Putamen (tissue), 1 donor: ENCODE measurements around the gene ATOH8.
A peak's percentile ranks its signal among the peaks of the same experiment; 100 is the strongest.

Experiments used
- DNase-seq: peaks from one replicate; pipeline ENCODE4 v3.0.0-alpha.2; 2016; ENCODE audit warnings: low spot score

The ATOH8 gene

DNA sequence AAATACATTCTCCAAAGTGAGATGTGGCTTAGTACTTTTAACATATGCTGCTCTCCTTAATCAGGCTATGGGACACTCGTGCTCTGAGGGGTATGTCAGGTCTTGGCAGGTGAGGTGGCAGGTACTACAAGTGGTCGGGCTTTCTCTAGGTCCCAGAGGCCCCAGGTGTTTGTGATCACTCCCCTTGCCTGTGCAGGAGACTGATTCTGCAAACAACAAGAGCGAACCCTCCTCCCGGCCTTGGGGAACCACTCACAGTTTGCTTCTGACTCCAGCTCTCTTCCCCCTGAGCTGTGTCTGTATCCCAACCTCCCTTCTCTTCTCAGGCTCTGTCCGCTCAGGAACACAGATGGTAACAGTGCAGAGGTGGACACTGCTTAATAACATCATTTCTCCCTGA, 48.1 kb downstream of the ATOH8 start:
- no peak for DNase-seq

GRCh38 chr2:85802354-85803103, 48.7 kb downstream of the ATOH8 start:
- DNase-seq: no peak

DNA sequence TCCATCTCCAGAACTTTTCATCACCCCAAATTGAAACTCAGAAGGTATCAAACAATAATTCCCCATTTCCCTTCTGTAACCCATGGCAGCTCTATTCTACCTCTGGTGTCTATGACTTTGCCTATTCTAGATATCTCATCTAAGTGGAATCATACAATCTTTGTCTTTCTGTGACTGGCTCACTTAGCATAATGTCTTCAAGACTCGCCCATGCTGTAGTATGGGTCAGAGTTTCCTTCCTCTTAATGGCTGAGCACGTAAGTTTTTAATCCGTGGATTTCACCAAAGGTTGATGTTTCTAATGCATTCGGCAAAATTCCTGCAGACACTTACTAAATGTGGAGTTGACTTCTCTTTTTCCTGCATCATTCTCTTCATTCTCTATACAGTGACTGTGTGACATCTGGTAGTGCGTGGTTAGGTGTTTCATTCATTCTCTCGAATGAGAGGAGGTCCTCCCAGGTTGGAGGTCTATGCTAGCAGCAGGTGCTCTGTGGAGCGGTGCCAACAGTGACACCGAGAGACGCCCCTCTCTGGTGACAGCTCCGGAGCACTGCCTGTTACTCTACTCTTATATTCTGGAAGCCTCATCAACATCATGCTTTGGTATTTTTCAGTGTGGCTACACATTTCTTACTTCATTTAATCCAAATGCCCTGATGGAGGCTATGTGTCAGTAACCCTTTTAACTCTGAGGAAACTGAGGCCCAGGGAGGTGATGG, 50.1 kb downstream of the ATOH8 start:
- no peak for DNase-seq

- no peak for DNase-seq
Observed at GRCh38 chr2:85804583-85804982, 50.8 kb downstream of the ATOH8 start.

DNA sequence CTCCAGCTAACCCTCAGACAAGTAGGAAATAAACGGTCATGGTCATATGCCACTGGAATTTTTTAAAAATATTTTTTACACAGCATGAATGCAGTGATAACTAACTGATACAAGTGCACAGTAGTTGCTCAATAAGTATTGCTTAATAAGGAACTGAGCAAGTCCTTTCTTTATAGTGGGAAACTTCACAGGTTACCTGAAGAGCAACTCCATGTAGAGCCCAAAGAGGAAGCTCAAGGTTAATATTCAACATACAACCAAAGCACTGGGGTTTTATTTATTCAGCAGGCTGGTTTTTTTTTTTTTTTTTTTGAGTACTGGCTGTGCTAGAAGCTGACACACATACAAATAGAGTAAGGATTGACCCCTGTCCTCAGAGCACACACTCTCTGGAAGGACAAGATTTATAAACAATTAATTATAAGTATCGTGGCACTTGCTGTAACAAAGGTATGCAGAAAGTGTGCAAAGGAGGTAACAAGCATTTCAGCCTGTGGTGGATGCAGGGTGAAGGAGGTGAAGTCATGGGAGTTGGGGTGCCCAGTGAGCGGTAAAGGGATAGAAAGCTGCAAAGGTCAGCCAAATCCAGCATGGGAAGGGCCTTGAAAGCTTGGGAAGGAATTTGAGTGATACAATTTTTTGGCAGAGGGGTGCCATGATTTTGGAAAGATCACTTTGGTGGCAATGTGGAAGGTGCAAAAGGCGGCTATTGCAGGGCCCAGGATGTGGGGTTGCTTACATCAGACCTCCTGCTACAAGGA, 52.7 kb downstream of the ATOH8 start:
- no peak for DNase-seq

GRCh38 chr2:85807756-85808155, 54.0 kb downstream of the ATOH8 start:
- DNase-seq: no peak

GRCh38 chr2:85810371-85811179, 56.8 kb downstream of the ATOH8 start:
- no peak for DNase-seq

DNA sequence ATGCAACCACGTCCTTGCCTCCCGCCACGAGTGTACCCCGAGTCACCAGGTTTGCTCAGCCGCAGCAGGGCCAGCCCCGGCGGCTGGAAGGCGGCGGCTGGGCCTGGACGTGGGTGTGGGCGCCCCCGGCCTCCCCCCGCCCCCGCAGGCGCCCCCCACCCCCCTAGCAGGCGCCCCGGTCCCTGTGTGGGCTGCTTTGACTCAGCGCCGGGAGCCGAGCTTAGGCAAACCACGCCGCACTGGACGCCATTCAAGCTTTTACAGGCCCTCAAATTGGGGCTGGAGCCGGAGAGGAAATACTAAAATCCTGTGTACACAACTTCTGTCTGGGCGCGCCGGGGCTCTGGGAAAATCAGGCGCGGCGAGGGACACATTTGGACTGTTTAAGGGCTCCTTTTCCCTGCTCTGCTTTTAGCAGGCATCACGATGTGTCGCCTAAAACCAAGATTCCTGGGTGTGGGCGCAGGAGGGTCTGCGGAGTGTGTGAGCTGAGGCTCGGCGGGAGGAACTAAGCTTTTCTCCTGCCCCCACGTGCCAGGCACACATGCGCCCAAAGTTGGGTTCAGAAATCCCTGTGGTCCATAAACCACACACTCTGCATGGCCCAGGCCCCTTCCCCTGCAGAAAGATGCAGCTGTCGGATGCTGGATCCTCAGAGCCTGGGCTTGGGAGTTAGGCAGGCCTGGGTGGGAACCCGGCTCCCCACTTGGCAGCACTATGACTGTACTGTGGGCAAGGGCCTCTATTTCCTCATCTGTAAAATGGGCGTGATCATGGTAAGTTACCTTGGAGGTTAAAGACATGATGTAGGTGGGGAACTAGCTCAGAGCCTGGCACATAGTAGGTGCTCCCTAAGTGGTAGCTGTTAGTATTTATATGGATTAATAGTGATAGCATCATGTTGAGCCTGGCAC, 57.6 kb downstream of the ATOH8 start:
- no peak for DNase-seq

GRCh38 chr2:85812094-85812735, 58.4 kb downstream of the ATOH8 start:
- DNase-seq: no peak

- no peak for DNase-seq
Observed at GRCh38 chr2:85813211-85813981, 59.6 kb downstream of the ATOH8 start.

DNA sequence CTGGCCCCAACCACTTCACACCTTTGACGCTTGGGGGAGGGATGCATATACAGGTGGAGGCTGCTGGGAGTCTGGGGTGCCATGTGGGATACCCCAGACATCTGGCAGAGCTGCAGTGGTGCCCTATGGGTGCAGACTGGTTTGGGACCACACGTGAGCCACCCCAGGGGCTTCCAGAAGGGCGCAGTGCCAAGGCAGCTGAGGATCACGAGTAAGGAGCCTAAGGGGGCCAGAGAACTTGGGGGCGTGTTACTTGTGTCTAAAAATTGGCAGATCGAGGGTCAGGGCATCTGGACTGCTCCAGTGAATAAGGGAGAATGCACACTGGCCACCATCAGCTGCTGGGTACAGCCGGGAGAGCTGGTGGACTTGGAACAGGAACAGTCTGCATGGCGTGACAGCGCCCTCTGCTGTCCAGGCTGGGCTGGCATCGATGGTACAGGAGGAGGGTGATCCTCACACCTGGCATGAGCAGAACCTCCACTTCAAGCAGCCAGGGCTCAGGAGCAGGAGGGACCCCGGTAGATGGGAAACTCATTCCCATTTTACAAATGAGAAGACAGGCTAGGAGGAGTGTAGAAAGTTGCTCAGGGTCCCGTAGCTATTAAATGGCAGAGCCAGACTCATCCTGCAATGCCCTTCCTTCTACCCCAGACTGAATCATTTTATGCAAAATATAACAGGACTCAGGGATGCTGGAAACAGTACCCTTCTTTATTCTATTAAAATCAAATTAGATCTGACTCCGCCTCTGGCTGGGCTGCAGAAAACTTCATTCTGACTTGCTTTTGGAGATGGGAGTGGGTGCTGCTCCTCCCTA, 60.4 kb downstream of the ATOH8 start:
- peak; percentile 84 for DNase-seq

DNA sequence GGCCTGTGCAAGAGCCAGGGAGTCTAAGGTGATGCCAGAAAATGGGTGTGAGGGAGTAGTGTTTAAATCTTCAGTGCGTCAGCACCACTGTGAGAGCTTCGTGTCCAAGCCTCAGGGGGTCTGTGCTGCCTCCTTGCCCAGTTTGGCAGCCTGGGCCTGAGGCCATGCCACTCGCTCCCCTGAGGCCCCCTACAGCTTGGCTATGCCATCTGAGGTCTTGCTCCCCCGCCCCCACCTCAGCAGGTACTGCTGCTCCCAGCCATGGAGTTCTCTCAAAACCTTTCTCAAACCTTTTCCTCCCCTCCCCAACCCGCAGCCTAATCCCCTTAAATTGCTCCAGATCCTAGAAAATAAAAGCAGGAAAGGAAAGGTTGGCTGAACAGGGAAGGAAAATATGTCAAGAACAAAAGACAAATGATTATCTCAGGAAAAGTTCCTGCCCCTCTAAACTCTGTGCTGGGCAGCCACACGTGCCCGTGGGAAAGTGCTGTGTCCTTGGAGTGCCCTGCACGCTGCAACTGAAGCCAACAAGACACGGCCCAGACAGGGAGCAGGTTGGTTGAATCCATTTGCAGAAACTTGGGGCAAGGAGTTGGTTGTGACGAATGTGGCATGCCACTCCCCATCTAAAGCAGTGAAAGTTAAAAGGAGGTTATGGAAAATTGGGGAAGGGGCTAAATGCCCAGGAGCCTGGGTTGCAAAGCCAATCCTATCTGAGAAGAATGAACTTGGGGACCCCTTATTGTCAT, 61.2 kb downstream of the ATOH8 start:
- no peak for DNase-seq

DNA sequence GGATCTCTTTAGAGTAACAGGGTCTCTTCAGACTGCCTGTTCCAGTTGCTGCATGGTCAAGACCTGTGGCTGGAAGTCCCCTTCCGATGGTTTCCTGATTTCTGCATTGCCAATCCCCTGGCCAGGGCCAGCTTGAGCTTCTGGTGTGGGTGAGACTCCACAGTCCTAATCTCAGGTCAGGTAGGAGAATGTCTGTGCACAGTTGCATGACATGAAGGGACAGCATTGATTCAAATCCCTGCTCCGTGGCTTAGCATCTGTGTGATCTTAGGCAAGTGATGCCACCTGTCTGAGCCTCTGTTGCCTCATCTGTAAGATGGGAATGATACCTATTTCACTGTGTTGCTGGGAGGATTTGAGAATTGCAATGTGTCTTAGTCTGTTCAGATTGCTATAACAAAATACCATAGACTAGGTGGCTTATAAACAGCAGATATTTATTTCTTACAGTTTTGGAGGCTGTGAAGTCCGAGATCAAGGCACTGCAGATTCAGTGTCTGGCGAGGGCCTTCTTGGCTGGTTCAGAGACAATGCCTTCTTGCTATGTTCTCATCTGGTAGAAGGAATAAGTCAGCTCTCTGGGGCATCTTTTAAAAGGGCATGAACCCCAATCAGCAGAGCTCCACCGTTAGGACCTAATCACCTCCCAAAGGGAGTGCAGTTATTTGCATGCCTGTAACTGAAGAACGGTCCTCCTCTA, 66.2 kb downstream of the ATOH8 start:
- DNase-seq: no peak

- DNase-seq: no peak
Observed at GRCh38 chr2:85822766-85823165, 69.0 kb downstream of the ATOH8 start.

GRCh38 chr2:85823951-85824350, 70.2 kb downstream of the ATOH8 start:
- no peak for DNase-seq

GRCh38 chr2:85826990-85827878, 73.4 kb downstream of the ATOH8 start:
- peak; percentile 57 for DNase-seq
